NCI-H146 treated with DMSO at 0.1 percent for 48 hours (cell line): Measurements from ENCODE around the gene CXorf49B.
"Not testable (repeated sequence)": the region's sequence is repeated elsewhere in the genome, so short reads cannot be mapped to it uniquely, and the experiment has no call there.

Experiments
- DNase-seq: peaks from one replicate; lab custom pipeline; 2025; ENCODE audit not compliant: unreplicated experiment; lab: John Stamatoyannopoulos, UW

CXorf49B gene

GRCh38 chrX:71763049-71763448 lies at the start of gene CXorf49B:
CXorf49B (plus strand) TSS chrX:71763349; CDS start chrX:71763424, 75 bp downstream.
- not testable (repeated sequence) for DNase-seq

GRCh38 chrX:71714064-71714463 lies 49.1 kb upstream of the CXorf49B start:
- not testable (repeated sequence) for DNase-seq

- DNase-seq: not testable (repeated sequence)
Observed at GRCh38 chrX:71715551-71715950, 47.6 kb upstream of the CXorf49B start.

- DNase-seq: not testable (repeated sequence)
Observed at GRCh38 chrX:71716323-71716722, 46.8 kb upstream of the CXorf49B start.

- not testable (repeated sequence) for DNase-seq
Observed at GRCh38 chrX:71718185-71718584, 45.0 kb upstream of the CXorf49B start, which contains the start of gene CXorf49. CXorf49 (minus strand) TSS chrX:71718285; CDS start chrX:71718151, 134 bp downstream.

DNA sequence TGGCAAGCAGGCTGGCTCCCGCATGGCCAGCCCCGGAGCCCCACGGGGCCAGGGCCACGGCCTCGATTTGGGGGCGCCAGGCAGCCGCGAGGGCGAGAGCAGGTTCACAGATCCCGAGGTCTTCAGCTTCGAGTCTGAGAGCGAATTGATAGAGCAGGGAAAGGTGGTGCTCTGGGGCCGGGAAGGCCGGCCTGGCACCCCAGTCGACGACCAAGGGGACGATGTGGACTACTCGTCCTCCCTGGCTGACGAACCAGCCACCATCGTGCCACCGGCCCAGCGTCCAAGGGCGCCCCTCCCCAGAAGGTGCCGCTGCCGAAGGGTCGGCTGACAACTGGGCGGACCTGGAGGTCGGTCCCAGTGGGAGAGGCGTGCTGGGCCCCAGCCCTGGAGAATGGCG lies 44.0 kb upstream of the CXorf49B start:
- not testable (repeated sequence) for DNase-seq

GRCh38 chrX:71720289-71720886 lies 42.8 kb upstream of the CXorf49B start:
- not testable (repeated sequence) for DNase-seq

DNA sequence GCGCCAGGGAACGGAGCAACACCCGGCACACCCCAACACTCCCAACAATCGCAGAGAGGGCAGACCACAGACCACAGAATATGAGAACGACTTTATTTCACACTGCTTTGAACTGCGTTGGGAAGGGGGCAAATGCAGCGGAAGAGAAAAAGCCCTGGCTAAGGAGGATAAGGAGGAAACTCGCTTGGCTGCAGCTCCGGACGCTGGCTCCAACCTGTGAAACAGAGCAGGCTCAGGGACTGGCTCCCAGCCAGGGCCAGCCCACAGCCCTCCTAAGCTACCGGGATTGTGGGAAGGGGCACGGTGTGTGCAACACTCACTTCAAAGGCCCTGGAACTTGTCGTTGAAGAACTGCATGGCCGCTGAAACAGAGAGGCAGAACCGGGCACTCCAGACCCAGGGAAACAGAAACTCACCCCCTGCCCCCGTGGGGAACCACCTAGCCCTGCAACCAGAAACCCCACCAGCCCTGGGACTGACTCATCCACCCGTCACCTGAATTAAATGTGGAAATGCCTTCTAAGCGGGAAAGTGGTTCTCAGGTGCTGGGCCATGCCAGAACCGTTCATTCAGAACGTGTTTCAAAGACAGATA lies 2.4 kb upstream of the CXorf49B start:
- not testable (repeated sequence) for DNase-seq

DNA sequence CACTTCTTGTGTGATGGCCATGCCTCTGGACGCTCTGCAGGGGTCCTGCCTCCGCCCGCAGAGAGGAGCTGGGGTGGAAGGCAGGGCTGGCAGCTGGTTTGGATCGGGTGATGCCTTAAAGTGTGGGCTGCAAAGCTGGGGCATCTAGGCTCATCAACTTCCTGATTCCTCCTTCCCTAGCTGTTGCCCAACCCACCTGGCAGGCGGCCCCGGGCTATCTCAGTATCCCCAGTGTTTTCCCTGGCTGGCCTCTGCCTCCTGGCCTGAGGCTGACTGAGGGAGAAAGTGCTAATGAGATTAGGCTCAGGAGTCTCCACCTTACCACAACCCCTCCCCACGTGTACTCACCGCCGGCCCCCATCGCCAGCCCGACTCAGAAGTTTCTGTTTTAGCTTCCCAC lies 1.7 kb downstream of the CXorf49B start:
- DNase-seq: not testable (repeated sequence)

DNA sequence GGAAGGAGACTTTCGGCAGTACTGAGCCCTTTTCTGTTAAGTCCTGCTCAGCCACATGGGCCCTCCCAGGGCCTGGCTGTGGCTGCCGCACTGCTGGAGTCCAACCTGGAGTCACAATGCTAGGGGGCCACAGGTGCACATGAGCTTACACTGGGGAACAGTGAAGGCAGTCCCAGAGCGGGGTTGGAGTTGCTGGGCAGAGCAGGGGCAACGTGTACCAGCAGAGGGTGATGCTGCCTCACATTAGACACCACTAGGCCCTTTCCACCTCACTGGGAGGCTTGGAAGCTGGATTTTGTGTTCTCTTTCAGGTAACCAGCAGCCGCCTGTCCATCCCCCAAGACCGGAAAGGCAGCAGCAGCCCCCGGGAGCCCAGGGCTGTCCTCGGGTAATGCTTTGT lies 2.5 kb downstream of the CXorf49B start:
- DNase-seq: not testable (repeated sequence)

DNA sequence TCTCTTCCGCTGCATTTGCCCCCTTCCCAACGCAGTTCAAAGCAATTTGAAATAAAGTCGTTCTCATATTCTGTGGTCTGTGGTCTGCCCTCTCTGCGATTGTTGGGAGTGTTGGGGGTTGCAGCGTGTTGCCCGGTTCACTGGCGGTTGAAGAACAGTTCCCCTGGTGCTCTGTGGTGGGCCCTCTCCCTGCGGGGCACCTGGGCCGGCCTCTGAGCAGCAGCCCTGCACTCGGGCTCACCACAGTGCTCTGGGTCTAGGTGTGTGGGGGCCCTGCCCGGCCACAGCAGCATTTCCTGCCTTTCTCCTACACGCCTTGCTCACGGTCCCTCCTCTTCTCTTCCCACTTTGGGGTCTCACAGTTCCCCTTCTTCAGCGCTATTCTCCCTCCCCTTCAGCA lies 4.0 kb downstream of the CXorf49B start:
- DNase-seq: not testable (repeated sequence)

DNA sequence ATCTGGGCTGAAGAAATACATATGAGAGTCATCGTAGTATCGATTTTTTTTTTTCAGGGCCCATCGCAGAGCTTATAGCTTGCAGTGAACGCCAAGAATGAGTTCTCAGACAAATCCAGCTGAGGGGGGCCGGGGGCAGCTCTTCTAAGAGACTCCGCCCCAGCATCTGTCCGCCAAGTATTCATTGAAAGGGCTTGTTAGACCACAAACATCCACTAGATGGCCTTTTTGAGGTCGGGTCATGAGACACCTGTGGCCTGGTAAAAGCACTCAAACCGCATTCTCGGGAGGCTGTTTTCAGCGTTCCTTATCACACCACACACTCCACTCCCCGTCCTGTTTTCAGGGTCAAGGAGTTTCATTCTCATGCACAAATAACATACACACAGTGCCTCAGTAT lies 15.2 kb downstream of the CXorf49B start:
- DNase-seq: not testable (repeated sequence)

DNA sequence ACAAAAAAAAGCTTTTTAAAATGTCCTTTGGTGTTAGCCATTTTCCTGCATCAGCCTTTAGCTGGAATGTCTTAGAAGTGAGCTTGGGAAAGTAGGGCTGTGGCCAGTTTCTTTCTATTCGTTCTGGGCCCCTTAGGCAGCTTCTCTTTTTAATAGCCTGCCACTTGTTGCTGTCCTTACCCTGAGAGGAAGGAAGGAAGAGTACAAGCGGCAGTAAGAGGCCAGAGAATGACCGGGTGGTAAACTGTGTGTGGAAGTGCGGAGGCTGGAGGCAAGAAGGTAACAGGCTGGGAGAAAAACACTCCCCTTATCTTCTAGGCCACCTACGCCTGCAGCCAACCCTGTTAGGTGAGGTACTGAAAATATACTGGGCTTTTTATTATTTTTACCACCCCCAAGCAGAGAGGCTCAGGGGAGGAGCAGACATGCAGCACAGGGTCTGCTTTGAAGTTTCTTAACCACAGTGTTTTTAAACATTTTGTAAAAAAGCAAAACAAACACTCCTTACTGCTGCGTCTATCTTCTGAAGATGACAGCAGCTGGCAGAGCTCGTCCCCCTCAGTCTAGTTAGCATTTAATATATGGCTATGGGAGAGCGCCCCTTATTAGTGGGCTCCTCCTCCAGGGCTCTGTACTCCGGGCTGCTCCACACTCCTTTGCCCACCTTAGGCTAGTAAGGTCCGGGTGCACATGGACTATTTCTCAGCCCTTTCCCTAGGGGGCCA lies 19.2 kb downstream of the CXorf49B start:
- not testable (repeated sequence) for DNase-seq

- DNase-seq: not testable (repeated sequence)
Observed at GRCh38 chrX:71782950-71783299, 19.8 kb downstream of the CXorf49B start.

DNA sequence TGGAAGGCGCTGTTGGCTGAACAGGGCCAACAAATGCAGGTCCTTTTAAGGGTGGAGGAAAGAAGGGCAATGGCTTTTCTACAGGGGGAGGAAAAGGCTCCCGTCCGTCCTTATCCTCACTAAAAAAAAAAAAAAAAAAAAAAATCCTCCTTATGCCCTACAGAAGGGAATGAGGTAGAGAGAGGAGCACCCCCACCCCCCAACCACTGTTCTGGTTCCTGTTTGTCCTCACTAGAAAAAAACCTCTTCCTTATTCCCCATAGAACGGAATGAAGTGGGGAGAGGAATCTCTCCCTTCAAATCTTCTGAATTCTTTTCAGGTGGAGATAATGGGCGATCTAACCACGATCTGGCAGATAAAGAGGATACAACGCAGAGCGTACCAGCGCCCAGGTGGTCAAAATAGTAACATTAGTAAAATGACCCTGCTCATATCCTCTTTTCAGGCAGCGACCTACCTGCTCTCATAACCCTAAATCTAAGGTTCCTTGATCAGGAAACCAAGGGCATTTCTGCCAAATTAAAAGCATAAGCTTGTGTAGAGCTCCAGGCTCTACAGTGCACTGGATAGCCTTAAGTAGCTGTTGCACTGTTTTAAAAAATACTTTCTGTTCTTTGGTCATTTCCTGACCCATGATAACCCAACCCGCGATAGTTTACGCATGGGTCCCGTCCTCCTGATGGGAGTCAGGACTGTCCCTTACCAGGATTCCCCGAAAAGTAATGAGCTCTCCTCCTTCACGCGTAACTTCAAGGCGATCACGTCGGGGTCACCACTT lies 20.6 kb downstream of the CXorf49B start:
- not testable (repeated sequence) for DNase-seq

GRCh38 chrX:71784348-71784983 lies 21.3 kb downstream of the CXorf49B start:
- DNase-seq: not testable (repeated sequence)

DNA sequence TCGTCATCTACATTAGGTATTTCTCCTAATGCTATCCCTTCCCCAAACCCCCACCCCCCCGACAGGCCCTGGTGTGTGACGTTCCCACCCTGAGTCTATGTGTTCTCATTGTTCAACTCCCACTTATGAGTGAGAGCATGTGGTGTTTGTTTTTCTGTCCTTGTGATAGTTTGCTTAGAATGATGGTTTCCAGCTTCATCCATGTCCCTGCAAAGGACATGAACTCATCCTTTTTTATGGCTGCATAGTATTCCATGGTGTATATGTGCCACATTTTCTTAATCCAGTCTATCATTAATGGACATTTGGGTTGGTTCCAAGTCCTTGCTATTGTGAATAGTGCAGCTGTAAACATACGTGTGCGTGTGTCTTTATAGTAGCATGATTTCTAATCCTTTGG lies 43.3 kb downstream of the CXorf49B start:
- not testable (repeated sequence) for DNase-seq

DNA sequence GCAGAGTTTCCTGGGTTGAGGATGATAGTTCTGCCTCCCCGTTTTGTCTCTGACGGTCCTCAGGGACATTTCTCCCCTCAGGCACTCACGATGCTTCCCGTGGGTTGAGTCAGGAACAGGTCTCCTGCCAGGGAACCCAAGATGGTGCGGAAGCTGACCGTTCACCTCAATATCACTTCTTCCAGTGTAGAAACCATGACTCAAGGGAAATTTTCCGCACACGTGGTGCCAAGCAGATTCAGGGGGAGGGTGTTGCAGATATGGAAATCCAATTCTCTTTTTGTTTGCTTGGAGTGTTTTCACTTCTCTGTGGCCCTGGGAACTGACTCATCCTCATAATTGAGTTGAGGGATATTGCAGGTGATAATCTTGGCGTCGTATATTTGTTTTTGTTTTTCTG lies 46.7 kb downstream of the CXorf49B start:
- DNase-seq: no peak

- no peak for DNase-seq
Observed at GRCh38 chrX:71814123-71814912, 51.2 kb downstream of the CXorf49B start.
